GM18858 (cell line): Measurements from ENCODE around the gene RASSF5.
A peak's percentile ranks its signal among the peaks of the same experiment; 100 is the strongest.

Experiments used
- ATAC-seq: cut with Tn5 transposase; IDR thresholded peaks from one replicate; pipeline ENCODE4 v1.9.1; 2021; ENCODE audit not compliant: unreplicated experiment

Gene RASSF5

DNA sequence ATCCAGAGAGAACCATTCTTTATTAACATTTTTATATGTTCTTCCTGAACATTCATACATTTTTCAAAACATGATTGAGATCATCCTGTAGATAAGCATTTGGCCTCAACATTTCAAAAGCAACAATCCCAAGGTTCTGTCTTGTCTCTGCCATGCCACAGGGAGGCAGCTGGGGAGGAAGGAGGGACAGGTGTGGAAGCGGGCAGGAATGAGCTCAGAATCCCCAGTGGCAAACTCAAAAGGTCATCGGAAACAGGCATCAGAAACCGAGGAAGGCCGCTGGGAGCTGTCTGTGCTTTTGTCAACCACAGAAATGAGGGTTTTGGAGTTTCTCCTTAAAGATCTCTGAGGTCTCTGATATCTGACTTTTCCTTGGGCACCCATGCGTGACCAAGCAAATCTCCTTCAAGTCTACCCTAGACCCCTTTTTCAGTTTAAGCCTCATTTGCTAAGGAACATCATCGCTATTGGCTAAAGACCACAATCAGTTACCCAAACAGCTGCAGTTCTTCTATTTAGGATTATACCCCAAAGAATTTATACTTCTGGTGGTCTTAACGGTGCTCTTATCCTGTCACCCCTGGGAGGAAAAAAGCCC lies 34.0 kb downstream of the RASSF5 start:
- ATAC-seq = no peak

DNA sequence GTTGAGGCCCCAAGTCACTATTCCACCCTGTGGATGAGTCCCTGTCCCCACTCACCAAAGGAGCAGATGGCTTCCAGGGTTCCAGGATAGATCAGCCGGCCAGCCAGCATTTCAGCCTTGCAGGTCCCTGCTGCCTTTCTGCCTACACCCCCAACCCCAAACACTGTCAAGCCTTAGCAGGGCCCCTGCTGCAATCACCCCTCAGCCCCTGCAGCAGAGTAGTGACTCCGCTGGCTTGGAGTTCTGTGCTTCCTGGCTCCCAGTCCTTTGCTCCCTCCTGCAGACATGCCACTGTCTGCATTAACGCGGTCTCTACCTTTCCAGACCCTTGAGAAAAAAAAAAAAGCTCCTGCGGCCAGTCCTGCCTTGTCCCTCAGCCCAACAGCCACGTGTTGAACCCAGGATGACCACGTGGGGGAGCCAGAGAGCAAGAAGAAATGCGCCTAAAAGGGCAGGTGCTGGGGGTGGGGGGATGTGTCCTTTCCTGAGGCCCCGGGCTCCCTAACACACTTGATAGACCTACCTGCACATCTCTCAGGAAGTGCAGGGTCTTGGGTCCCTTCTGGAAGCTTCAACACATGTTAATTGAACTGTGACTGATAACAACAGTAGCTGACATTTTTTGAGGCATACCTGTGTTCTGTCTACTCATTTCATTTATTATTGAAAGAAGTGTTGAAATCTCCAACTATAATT lies 37.4 kb downstream of the RASSF5 start:
- no peak for ATAC-seq

DNA sequence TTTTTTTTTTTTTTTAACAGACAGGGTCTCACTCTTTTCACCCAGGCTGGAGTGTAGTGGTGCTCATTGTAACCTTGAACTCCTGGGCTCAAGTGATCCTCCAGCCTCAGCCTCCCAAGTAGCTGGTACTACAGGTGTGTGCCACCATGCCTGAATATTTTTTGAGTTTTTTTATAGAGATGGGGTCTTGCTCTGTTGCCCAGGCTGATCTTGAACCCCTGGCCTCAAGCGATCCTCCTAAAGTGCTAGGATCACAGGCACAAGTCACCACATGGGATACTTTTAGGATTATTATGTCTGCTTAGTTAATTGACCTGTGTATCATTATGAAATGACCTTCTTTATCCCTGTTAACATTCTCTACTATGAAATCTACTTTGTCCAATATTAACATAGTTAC lies 38.0 kb downstream of the RASSF5 start:
- ATAC-seq = no peak

DNA sequence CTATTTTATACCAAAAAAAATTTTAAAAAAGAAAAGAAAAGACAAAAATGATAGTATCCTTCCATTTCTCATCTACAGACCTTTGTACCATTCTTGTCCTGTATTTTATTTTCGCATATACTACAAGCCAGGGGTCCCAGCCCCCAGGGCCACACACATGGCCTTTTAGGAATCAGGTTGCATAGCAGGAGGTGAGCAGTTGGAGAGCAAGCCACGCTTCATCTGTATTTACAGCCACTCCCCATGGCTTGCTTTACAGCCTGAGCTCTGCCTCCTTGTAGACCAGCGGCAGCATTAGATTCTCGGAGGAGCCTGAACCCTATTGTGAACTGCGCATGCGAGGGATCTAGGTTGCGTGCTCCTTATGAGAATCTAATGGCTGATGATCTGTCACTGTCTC lies 39.8 kb downstream of the RASSF5 start:
- no peak for ATAC-seq

DNA sequence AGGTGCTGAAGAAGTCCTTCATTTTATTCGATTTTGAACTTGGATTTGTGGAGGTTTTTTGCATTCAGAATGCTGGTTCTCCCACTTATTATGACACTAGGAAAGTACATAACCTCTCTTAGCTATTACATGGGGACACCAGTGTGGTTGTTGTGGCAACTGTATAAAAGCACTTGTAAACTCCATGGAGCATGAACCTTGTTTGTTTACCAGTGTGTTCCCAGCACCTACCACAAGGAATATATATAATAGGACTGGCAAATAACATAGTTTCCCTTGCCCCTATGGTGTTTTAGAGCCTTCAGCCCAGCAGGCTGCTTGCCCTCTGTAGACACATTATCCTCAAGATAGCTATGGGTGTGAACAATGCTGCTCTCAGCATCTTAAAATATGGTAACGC lies 43.1 kb downstream of the RASSF5 start:
- ATAC-seq = no peak

DNA sequence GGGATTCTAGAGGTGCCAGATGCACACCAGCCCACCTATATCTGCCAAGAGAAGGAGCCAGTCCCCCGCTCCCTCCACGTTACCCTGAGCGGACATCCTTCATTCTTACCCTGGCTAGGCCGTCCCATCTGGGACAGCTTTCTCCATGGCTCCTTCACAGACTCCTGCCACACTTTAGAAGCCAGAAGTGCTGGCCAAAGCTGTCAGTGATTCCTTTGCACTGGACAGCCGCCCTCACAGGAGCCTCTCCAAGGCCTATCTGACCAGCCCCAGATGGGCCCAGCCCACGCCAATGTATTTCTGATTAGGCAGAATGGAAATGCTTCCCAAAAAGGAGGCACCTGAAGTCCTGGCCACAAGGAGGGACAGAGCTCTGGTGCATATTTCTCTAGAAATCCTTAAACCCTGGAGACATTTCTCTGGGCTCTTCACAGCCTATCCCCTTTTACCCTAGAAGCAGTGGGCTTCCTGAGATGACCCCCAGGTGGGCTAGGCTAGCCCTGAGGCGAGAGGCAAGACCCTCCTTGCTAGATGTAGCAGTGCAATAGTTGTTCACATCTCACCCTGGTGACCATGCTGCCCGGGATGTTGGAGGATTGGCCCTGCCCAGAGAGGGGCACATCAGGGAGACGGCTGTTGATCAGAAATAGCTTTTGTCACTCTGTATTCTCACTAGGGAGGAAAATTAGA lies 44.1 kb downstream of the RASSF5 start:
- no peak for ATAC-seq

DNA sequence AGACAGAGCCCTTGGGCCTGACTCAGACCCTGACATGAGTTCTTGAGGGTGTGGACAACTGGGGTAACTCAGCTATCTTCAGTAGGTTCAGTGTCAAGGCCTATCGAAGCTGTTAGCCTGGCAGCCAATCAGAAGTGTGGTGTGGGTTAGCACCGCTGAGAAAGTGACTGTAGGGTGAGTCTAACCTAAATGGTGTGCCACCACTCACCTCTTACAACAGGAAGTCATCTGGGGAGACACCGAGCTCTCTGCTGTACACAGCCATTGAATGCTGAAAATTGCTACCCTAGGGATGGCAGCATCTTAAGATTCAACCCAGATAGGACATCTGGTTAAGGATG lies 44.6 kb downstream of the RASSF5 start:
- no peak for ATAC-seq

DNA sequence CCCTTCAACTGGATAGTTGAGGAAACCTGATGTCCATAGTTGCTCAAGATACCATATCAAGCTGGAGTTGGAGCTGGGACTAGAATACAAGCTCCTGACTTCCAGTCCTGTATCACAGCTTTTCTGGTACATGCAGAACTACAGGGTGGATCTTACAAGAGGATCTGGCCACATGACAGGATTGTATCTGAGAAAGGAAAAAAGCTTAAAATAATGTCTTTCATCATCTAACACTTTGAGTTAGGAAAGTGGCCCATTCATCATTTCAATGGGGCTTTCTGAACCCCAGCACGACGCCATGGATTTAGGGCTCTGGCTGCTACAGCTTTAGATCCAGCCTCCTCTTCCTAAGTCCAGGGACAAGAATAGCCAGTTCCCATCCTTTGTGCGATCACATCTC lies 46.9 kb downstream of the RASSF5 start:
- ATAC-seq = no peak

DNA sequence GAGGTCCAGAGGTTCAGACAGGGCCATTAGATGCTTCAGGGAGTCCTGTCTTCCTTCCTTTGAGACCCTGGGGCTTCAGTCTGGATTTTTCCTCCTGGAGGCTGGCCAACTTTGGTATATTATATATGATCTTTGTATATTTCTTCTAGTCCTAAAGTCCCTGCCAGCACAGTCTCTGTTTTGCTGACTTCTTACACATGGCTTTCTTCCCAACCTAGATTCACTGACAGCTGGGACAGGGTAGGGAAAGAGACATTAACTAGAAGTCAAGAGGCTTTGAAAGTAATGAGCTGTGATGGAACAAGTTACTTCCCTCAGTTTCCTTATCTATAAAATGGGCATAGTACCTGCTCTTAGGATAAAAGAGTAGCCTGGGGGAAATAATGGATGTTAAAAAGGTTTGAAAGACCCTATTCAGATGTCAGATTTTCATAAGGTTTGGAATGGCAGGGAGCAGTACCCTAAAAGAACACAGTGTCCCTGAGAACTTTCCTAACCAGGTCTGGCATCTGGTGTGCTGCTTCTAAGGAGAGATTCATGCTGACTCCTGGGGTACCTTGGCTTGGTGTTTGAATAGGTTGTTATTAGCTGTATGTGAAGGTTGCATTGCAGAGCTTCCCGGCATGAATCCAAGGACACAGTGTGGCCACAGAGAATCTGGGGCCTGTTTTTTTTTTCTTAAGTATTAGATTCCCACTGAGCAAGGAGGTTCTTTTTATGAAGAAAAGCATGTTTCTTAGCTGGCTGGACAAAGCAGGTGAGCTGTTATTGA lies 47.6 kb downstream of the RASSF5 start:
- no peak for ATAC-seq

DNA sequence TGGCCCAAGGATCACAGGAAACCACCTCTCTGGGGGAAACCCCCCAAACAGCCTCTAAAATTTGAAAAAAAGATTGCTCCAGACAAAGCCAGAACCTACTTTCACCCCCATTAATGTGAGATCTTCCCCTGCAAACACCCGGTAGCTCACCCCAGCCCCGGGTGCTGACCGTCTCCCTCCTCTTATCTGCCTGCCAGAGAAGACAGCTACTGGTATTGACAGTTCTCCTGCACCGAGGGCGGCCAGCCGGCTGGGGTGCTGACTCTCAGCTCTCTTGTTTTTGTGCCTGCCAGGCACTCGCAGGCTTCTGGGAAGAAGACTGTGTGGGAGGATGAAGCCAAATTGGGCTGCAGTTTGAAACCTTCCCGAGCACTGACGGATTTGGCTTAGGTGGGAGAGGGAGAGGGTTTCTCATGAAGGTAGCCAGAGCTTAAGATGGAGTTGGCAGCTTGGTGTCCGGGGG lies 48.2 kb downstream of the RASSF5 start:
- no peak for ATAC-seq

DNA sequence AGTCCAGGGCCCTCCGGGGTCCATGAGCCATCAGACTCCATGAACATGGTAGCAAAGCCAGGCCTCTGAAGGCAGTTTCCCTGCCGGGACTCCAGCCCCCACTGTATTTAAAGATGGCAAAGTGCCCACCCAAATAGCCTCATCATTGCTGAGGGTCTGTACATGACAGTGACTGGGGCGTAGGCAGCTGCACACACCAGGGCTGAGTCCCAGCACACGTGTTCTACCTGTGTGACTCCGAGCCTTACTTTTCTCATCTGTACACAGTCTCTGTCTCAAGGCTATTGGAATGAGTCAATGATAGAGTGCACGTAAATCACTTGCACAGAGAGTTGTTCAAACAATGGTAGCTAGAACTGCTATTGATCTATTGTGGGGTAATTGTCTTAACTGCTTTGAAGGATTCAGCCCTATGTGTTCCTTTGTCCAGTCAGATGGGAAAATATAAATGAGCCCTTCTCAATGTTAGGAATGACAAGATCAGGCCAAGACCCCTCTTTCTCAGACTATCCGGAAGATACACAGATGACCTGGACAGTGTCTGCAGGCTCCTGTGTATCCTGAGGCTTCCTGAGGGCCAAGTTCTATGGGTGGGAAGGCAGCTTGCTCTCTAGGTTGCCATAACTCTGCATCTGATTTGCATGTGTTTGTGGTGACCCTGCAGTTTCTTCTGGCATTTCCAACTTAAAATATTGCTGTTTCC lies 48.9 kb downstream of the RASSF5 start:
- ATAC-seq = no peak

DNA sequence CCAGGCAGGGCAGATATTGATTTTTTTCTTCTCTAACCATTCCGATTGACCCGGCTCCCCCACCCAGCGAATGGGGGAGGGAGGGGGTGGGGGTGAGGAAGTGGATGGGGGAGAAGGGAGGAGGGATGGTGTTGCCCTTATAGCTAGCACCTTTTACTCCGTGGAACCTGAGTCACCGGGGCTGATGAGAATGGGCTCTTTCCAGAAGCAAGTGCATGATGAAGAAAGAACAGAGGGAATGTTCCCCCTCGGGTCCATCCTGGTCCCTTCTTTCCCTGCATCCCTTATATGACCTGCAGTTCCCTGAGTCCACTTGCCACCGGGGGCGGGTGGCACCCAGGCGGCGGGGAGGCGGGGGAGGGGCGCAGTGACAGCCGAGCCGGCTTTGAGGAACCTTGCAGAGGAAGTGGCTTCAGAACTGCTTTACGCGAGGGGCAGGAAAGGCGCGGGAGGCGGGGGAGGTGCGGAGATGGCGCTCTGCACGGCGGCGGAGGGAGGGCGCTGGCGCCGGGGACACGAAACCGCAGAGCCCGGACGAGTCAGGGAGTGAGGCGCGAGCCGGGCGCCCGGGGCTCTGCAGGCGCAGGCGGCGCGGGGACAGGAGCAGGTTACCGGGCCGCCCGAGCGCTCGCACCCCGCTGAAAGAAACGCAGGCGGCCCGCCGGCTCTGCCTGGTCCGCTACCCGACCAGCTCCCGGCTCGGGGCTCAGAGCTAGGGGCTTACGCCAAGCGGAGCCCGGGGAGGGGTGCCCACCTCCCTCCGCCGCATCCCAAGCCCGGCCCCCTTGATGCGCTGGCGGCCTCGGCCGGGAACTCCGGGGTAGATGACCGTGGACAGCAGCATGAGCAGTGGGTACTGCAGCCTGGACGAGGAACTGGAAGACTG lies 49.7 kb downstream of the RASSF5 start:
- ATAC-seq = no peak

DNA sequence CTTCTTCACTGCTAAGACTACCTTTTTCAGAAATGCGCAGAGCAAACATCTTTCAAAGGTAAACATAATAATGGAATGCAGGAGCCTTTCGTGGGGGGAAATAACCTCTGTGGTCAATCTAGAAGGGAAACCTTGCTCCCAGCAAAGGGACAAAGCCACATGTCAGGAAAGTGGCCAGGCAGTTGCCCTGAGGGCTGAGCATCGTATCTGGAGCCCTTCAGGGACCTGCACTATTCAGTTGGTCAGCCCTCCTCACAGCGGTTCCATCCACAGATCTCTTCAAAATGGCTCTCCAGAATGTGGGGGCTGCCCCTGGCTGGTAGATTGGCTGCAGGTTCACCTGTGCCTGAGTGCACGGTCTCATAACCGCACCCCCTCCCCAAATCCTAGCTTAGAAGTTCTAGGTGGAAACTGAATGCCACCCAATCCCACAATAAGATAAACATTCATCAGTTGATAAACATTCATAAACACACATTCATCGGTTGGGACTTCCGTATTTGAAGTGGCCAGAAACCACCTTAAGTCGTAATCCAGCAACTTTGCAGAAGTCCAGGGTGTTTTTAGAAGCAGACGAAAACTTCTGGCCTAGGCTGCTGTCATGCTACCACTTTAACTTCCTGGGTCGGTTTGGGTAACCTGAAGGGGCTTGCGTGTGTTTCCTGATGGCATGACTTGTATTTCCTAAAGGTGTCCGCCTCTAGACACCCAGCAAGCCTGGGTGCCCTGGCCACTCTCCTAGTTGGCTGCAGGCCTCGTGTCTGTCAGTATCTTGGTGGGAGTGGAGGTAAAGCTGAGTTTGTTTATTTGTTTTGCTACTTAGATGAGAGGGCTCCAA lies 50.5 kb downstream of the RASSF5 start:
- ATAC-seq = no peak

DNA sequence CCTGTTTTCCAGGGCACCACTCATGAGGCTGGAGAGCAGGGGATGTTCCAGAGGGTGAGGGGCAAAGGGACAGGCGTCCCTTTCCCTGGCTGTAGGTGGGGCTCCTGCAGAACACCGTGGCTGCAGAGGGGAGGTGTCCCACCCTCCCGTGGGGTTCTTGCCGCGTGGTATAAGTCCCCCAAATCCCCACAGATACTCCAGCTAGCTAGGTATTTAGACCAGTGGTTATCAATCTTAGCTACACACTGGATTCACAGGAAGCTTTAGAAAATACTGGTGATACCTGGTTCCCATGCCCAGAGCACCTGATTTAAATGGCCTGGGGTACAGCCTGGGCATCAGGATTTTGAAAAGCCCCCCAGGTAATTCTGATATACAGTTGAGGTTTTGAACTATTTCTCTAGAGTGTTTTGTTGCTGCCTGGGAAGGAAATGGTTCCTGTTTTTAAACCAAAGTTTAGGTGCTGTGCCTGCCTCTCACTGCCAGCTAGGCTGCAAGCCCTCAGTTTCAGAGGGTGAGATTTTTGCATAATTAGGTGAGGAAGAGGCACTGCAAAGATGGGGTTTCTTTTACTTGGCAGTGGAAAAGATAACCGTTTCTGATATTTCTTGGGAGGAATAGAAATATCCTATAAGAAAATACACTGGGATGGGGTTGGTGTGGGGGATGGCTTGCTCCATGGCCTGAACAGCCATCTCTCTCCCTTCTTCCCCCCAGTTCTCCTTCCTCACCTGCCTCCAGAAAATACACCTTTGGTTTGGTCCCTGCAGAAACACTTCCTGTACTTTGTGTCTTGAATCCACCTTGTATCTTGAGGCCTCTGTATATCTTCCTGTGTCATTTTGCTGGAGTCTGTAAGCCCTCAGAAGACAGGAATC lies 51.7 kb downstream of the RASSF5 start:
- no peak for ATAC-seq

DNA sequence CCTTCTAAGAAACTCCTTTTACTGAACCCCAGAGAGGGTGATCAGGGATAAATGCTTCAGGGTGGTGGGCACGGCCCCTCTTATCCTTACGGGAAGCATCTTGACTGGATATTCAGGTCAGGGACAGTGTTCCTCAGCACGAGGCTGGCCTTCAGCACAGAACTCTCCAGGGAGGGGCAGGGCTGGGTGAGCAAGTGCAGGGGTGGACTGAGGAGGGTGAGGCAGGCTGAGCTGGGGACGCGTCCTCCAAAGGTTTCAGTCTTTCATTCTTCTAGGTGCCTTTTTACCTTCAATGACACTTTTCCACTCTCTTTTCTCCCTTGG lies 52.3 kb downstream of the RASSF5 start:
- ATAC-seq = no peak

DNA sequence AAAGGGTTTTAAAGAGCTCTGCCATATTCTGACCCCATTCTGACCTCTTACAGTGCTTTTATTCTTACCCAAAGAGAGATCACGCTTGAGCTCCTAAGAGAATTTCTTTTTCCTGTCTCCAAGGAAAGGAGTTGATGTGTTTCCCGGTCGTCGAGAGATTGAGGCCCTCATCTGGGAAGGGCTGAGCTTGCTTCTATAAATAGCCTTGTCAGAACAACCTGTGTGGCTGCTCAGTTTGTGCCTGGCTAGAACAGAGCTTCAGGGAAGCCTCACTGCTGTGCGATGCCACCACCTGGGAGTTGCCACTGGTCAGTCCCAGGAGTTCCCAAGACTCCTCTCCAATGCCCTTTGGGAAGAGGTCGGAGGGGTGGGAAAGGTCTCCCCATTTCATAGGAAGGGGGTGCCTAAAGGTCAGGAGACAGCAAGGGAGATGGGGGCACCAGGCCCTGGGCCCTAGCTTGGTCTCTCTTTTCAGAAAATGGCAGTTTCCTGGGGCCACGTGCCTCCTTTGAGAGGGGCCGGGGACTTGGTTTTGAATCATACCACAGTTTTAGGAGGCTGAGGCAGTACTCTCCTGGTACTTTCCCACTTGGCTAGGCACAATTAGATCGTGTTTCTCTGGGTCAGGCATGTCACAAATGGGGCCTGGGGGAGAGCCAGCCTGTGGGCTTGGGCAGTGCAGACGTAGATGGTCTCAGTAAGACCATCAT lies 52.8 kb downstream of the RASSF5 start:
- no peak for ATAC-seq

DNA sequence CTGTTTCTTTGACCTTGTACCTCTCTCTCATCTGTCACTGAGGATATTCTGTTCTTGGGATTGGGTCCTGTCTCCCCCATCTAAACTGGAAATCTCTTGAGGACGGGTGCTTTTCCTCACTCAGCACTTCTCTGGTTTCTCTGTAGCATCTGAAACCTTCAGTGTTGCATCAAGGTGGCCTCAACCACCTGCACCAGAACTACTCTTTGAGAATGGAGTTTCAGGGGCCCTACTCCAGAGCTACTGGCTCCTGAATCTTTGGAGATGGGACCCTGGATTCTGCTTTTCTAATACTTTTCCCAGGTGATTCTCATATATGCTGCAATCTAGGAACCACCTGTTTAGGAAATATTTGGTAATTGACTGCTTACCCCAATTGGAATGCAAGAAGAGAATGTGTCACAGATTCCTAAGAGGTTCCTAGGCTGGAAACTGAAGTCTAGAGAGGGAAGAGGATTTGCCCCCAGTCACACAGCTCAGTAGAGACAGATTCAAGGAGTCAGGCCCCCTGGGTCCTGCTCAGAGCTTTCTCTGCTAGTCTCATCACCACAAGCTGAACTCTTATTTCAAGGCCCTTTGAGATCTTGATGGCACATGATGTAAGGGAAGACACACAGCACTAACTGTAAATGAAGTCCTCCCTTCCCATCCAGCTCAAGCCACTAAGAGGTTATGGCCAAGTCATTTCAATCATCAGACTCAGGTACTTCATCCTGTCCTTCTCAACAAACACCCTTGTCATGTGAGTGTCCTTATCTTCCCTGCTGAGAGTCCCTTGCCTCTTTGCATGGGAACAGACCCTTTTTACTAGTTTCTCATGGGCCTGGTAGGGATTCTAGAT lies 56.3 kb downstream of the RASSF5 start:
- peak; percentile 21 for ATAC-seq
